Bronchial epithelial cell (primary cell): ENCODE measurements around the gene ARHGAP22. TPM values are rescaled to one million over a fixed set of nuclear protein-coding genes. Genes with fewer than 3 reads are reported as not detected.
A peak's percentile ranks its signal among the peaks of the same experiment; 100 is the strongest.

Source experiments
- DNase-seq: peaks from one replicate; pipeline ENCODE4 v3.0.0-alpha.2; 2010; ENCODE audit warnings: low read depth
- FAIRE-seq: peaks from 2 replicates; lab custom pipeline; 2011; peaks lifted over from hg19 to GRCh38; lab: Jason Lieb, UNC
- H3K27me3 ChIP-seq: 2 replicates; pipeline ENCODE4 v1.5.1; 2011; ENCODE audit warnings: low read length; ENCODE audit not compliant: control insufficient read depth, insufficient read depth
- H3K36me3 ChIP-seq: 2 replicates; pipeline ENCODE4 v1.5.1; 2011; ENCODE audit warnings: low read length; ENCODE audit not compliant: control insufficient read depth, insufficient read depth
- H3K4me3 ChIP-seq: 2 replicates; pipeline ENCODE4 v1.5.1; 2011; ENCODE audit warnings: mild to moderate bottlenecking, low read depth, low read length, control low read depth
- total RNA-seq: library from RNA; depleted of rRNA; stranded (reverse); fragments of >200 nt; gene quantifications from 2 replicates; pipeline ENCODE4 v1.2.1, GENCODE V29; 2014
- TF ChIP-seq, protein P1 (sequence below): IDR thresholded peaks from 2 replicates; pipeline ENCODE4 v1.5.1; 2011; ENCODE audit warnings: mild to moderate bottlenecking, moderate library complexity, low read length, control low read depth, inconsistent platforms; ENCODE audit not compliant: insufficient read depth, severe bottlenecking

The ARHGAP22 gene
- total RNA-seq, 1 donor from 2014 or later = 9.0 TPM

DNA sequence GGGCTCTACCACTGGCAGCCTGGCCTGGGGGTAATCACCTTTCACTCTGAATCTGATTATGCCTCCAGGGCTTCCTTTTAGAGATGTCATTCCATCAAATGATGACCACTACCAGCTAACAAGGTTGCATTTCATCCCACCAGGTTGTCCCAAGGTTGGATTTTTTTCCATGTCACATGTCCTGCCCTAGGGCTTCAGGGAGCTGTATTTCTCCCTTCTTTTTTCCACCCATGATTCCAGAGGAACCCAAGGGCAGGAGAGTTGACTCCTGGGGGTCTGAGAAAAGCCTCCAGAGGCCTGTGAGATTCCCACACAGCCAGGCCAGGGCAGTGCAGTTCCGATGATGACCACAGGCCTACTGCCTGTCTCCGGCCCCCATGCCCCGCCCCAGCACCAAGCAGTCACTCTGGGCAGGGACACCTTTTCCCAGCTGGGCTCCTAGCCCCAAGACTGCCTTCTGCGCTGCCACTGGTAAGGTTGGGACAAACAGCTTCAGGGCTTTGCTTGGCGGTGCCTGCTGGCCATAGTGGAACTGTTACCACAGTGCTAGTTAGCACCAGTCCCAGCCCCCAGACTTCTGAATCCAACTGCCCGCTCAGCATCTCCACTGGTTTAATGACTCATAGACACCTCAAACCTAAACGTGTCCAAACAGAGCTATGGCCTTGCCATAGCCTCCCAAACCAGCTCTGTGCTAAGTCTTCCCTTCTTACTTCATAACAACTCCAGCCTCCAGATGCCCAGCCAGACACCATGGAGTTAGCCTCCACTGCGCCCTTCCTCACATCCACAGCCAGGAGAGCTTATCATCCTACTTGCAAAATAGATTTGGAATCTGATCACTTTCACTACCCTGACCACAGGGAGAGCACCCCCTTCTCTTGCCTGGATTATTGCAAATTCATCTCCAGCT lies 133.7 kb downstream of the ARHGAP22 start:
- TF ChIP-seq, protein P1, sequence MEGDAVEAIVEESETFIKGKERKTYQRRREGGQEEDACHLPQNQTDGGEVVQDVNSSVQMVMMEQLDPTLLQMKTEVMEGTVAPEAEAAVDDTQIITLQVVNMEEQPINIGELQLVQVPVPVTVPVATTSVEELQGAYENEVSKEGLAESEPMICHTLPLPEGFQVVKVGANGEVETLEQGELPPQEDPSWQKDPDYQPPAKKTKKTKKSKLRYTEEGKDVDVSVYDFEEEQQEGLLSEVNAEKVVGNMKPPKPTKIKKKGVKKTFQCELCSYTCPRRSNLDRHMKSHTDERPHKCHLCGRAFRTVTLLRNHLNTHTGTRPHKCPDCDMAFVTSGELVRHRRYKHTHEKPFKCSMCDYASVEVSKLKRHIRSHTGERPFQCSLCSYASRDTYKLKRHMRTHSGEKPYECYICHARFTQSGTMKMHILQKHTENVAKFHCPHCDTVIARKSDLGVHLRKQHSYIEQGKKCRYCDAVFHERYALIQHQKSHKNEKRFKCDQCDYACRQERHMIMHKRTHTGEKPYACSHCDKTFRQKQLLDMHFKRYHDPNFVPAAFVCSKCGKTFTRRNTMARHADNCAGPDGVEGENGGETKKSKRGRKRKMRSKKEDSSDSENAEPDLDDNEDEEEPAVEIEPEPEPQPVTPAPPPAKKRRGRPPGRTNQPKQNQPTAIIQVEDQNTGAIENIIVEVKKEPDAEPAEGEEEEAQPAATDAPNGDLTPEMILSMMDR = peak; percentile 25
- Histone ChIP-seq H3K36me3 (no peaks in the 10 kb centered on the region), H3K4me3 (no peak overlapping the region), H3K27me3 (no peaks in the 10 kb centered on the region)
- FAIRE-seq = peak; percentile 92
- DNase-seq = peak; percentile 97

DNA sequence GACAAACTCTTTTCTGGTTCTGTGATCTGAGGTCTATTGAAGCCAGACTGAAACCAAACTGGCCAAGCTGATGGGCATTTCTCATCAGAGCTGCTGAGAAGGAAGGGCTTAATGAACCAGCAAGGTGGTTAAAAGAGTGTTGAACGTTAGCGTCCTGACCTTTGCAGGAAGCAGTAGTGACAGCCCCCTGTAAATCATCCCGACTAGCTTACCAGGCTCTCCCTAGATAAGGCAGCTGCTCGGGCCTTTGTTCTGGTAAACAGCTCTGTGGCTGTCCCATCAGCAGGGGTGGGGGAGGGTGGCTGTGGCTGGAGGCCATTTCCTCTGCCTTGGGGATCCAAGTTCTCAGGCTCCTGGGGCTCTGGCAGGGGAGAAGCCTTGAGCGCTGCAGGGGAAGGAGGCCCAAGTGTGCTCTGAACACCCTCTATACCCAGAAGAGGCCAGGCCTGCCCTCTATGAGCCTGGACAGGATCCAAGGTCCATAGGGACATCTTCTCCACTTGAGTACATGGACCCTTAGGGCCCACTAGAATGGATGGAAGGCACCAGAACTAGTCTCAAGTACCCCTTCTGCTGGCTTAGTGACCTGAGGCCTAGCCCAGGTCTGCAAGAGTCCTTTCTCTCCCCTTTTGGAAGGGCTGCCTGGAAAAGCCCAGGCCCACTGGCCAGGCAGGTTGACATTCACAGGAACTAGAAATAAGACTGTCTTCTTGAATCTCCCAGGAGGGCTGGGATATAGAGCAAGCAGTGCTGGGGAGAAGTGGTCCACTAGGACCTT lies 134.6 kb downstream of the ARHGAP22 start:
- no peak for DNase-seq
- Histone ChIP-seq H3K27me3 (no peaks in the 10 kb centered on the region), H3K36me3 (no peaks in the 10 kb centered on the region), H3K4me3 (no peak overlapping the region)
- FAIRE-seq = no peak
- TF ChIP-seq, protein P1 = no peak

DNA sequence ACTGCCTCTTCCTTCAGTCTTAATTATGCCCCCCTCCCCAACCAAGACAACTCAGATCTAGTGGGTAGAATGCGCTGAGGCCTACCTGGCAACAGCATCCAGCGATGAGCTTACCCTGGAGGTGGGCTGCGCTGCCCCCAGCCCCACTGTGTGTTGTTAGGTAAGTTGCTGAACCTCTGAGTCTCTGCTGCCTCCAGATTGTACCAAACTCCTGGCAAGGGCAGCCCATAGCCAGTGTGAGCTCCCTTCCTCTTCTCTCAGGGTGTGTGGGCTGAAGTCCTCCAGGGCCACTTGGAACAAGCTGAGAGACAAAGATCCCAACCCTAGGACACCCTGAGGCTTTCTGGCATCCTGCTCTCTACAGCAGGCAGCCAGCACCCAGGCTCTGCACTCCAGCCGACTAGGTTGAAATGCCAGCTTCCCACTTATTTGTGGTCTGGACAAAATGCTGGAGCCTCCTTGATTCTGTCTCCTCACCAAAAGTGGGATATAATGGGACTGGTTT lies 135.3 kb downstream of the ARHGAP22 start:
- Histone ChIP-seq H3K27me3 (no peaks in the 10 kb centered on the region), H3K36me3 (no peaks in the 10 kb centered on the region), H3K4me3 (no peak overlapping the region)
- FAIRE-seq (no peak), DNase-seq (no peak)
- TF ChIP-seq, protein P1 = no peak

DNA sequence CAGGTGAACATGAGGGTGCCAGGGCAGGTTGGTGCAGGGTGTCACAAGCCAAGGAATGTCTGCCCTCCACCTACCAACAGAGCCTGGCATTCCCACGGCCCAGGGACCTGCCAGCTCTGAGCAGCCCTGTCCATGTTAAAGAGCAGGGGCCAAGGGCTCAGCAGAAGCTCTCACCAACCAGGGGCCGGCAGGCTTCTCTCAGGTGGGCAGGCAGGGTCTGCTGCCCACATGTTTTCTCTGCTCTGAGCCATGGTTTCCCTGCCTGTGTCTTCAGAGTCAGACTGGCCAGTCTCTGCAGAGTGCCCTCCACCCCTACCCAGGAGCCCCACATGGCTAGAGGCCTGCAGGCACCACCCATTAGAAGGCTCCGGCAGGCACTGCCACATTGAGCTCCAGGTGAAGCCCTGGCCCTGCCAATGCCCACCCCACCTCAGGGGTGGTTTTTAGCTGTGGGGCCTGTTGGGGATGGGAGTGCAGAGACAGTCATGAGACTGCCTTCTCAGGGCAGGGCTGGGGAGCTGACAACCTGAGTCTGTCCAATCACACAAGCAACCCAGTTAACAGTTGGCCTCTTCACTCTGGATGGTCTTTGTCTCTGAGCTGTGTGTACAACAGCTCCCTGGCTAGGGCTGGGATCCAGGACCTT lies 135.9 kb downstream of the ARHGAP22 start:
- Histone ChIP-seq H3K36me3 (no peaks in the 10 kb centered on the region), H3K27me3 (no peaks in the 10 kb centered on the region), H3K4me3 (no peak overlapping the region)
- FAIRE-seq = no peak
- TF ChIP-seq, protein P1 = no peak
- DNase-seq = no peak

DNA sequence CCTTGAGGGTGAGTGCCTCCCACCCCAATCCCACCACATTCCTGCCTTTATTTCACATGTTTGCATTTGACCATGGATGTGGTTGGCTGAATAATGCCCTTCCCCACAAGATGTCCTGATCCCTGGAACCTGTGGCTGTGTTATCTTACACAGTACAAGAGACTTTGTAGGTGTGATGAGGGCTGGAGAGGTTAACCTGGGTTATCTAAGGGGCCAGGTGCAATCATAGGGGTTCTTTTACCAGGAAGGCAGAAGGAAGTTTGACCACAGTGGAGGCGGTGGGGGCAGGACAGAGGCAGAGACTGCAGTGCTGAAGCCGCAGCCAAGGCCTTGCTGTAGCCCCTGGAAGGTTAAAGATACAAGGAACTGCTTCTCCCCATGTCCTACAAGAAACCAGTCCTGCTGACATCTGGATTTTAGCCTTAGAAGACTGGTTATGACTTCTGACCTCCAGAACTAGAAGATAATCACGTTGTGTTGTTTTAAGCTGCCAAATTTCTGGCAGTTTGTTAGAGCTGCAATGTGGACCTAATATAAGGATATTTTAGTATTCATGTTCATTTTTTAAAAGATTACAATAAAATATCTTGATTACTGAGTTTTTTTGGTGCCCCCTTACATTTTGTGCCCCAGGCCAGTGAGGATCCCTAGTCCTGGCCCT lies 136.6 kb downstream of the ARHGAP22 start:
- DNase-seq (no peak), FAIRE-seq (no peak)
- TF ChIP-seq, protein P1 = no peak
- H3K36me3 ChIP-seq = no peaks in the 10 kb centered on the region
- no peaks in the 10 kb centered on the region for H3K27me3 ChIP-seq
- H3K4me3 ChIP-seq = no peak overlapping the region
